Adrenal gland (tissue), 5 donors: ENCODE results near the gene ALCAM.

Source experiments
- CTCF ChIP-seq, 6 experiments: fragments of 450-650 bp in 4 of 6; fragments of 200-600 bp in 2 of 6; sonication (generic) in 1 of 6; IDR thresholded peaks; 1 replicate in 5 of 6; 2 replicates in 1 of 6; pipeline versions ENCODE4 v1.5.1 to v1.8.0; 2016 to 2021; ENCODE audit warnings: antibody characterized with exemption in 6 of 6, mild to moderate bottlenecking in 2 of 6, moderate library complexity in 1 of 6
- POLR2A ChIP-seq, 2 donors: fragments of 450-650 bp; IDR thresholded peaks; one replicate each; pipeline ENCODE4 v1.6.1; 2017; ENCODE audit warnings: antibody characterized with exemption in 2 of 2, mild to moderate bottlenecking in 2 of 2, moderate library complexity in 1 of 2
- donor health status: DM: no; HTN: no; CAD: no.

- TF ChIP-seq CTCF (IDR thresholded peaks at IDR 0.05) (no peak), POLR2A (IDR thresholded peaks at IDR 0.05) (no peak)
These were observed 18.4 kb upstream of the ALCAM start for GRCh38 chr3:105348307-105348706.
